GM13976 (cell line): Measurements from ENCODE around the gene DPH2.

Experiments used
- DNase-seq: peaks from one replicate; pipeline ENCODE4 v3.0.0; 2012; ENCODE audit warnings: low spot score
- CTCF ChIP-seq: IDR thresholded peaks from 2 replicates; pipeline ENCODE4 v1.5.1; 2012; ENCODE audit warnings: borderline replicate concordance, mild to moderate bottlenecking; ENCODE audit not compliant: insufficient read depth; ENCODE audit errors: extremely low read depth, missing control alignments, control extremely low read depth
- in situ Hi-C: fragments of 300-500 bp; cut with MboI; formaldehyde crosslinking; loops from one replicate; pipeline ENCODE4 v1.12.0; 2022; ENCODE audit warnings: low sequenced_read_pairs, mixed read lengths, inconsistent platforms; ENCODE audit not compliant: unreplicated experiment

Gene DPH2

GRCh38 chr1:43935711-43936427 is 33.9 kb upstream of the DPH2 start:
- TF ChIP-seq CTCF: no peak
- peak; percentile 32 for DNase-seq
- in situ Hi-C loops: loop anchor here (10.0 to 25.0 kb wide), 3 partner anchors 171 to 699 kb away; partner anchors contain the start of gene PTPRF

GRCh38 chr1:43936431-43937151 is 33.2 kb upstream of the DPH2 start:
- DNase-seq: peak; percentile 72
- no peak for TF ChIP-seq CTCF
- in situ Hi-C loops: loop anchor here (10.0 to 25.0 kb wide), 3 partner anchors 172 to 699 kb away; partner anchors contain the start of gene PTPRF

- in situ Hi-C loops: loop anchor here (10.0 to 25.0 kb wide), 3 partner anchors 173 to 700 kb away; partner anchors contain the start of gene PTPRF
- DNase-seq: no peak
- TF ChIP-seq CTCF: no peak
Observed at GRCh38 chr1:43937179-43937865, 32.5 kb upstream of the DPH2 start.

GRCh38 chr1:43938383-43938782 is 31.4 kb upstream of the DPH2 start:
- no peak for DNase-seq
- in situ Hi-C loops: loop anchor here (10.0 to 25.0 kb wide), 3 partner anchors 174 to 701 kb away; partner anchors contain the start of gene PTPRF
- no peak for TF ChIP-seq CTCF

GRCh38 chr1:43938892-43939587 is 30.8 kb upstream of the DPH2 start:
- DNase-seq: no peak
- TF ChIP-seq CTCF: no peak
- in situ Hi-C loops: loop anchor here (10.0 to 25.0 kb wide), 3 partner anchors 174 to 702 kb away; partner anchors contain the start of gene PTPRF
